ENCODE results near the gene SIPA1L3.

DNA sequence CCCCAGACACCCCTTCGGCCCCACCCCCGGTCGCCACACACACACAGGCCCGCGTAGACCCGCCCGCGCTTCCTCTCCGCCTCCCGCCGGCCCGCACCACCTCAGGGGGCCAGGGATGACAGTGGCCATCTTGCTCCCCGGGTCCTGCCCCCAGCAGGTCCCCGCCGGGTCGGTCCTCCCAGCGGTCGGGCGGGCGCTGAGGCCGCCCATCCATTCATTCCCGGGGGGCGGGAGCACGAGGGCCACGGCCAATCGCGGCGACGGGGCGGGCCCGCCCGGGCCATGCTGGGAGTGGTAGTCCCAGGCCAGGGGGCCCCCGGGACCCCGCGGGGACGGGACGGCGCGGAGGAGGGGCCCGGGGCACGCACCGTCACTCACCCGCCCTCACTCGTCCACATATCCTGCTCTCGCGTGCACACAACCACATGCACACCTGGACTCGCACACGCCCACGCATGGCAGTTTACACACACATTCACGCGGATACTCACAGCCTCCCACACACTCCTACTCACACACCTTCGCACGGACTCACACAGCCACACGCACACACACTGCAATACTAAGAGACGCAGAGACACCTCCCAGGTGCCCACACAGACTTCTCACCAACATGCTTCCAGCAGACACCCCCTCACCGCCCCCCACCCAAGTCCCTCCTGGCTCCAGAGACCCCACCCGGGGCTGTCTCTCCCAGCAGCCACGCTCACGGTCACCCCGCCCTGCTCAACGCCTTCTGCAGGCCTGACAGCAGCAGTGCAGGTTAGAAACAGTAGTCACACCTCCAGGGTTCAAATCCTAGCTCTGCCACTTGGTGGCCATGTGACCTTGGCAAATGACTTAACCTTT, 317.2 kb downstream of the SIPA1L3 start, which contains the start of gene DPF1:
- no peak for TF ChIP-seq REST (IDR thresholded peaks at IDR 0.05; ENCODE audit: borderline replicate concordance)
- TF ChIP-seq, protein P1, sequence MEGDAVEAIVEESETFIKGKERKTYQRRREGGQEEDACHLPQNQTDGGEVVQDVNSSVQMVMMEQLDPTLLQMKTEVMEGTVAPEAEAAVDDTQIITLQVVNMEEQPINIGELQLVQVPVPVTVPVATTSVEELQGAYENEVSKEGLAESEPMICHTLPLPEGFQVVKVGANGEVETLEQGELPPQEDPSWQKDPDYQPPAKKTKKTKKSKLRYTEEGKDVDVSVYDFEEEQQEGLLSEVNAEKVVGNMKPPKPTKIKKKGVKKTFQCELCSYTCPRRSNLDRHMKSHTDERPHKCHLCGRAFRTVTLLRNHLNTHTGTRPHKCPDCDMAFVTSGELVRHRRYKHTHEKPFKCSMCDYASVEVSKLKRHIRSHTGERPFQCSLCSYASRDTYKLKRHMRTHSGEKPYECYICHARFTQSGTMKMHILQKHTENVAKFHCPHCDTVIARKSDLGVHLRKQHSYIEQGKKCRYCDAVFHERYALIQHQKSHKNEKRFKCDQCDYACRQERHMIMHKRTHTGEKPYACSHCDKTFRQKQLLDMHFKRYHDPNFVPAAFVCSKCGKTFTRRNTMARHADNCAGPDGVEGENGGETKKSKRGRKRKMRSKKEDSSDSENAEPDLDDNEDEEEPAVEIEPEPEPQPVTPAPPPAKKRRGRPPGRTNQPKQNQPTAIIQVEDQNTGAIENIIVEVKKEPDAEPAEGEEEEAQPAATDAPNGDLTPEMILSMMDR (IDR thresholded peaks at IDR 0.05; ENCODE audit: poor library complexity, severe bottlenecking): peak; percentile 54
- peak; percentile 73 for TF ChIP-seq POLR2AphosphoS5 (IDR thresholded peaks at IDR 0.05)

Data from neural cell (in vitro differentiated cells).